ENCODE data around the gene CCDC107.

CCDC107 gene

GRCh38 chr9:35682520-35683315, 24.6 kb downstream of the CCDC107 start:
- DNase-seq (ENCODE audit: low spot score), result no peak

GRCh38 chr9:35683323-35683722, 25.2 kb downstream of the CCDC107 start:
- DNase-seq (ENCODE audit: low spot score), result no peak

- DNase-seq (ENCODE audit: low spot score), result no peak
Observed at GRCh38 chr9:35684921-35685320, 26.8 kb downstream of the CCDC107 start.

GRCh38 chr9:35685506-35685905, 27.4 kb downstream of the CCDC107 start:
- DNase-seq (ENCODE audit: low spot score), result no peak

- no peak for DNase-seq (ENCODE audit: low spot score)
Observed at GRCh38 chr9:35686222-35687203, 28.4 kb downstream of the CCDC107 start.

GRCh38 chr9:35687306-35687705, 29.2 kb downstream of the CCDC107 start:
- DNase-seq (ENCODE audit: low spot score), result no peak

- no peak for DNase-seq (ENCODE audit: low spot score)
Observed at GRCh38 chr9:35687972-35688557, 30.0 kb downstream of the CCDC107 start.

GRCh38 chr9:35688558-35689541, 30.8 kb downstream of the CCDC107 start:
- DNase-seq (ENCODE audit: low spot score), result peak; percentile 67

- DNase-seq (ENCODE audit: low spot score), result no peak
Observed at GRCh38 chr9:35689542-35690293, 31.6 kb downstream of the CCDC107 start, which contains the start of gene TPM2. TPM2 (minus strand) TSS chr9:35689925; CDS start chr9:35689817, 108 bp downstream.

- DNase-seq (ENCODE audit: low spot score), result no peak
Observed at GRCh38 chr9:35690294-35690613, 32.2 kb downstream of the CCDC107 start.

GRCh38 chr9:35690614-35691333, 32.7 kb downstream of the CCDC107 start:
- DNase-seq (ENCODE audit: low spot score), result no peak

- no peak for DNase-seq (ENCODE audit: low spot score)
Observed at GRCh38 chr9:35691334-35691650, 33.2 kb downstream of the CCDC107 start.

- DNase-seq (ENCODE audit: low spot score), result no peak
Observed at GRCh38 chr9:35691757-35692301, 33.7 kb downstream of the CCDC107 start.

GRCh38 chr9:35695943-35696401, 37.9 kb downstream of the CCDC107 start:
- no peak for DNase-seq (ENCODE audit: low spot score)

GRCh38 chr9:35696520-35697215, 38.6 kb downstream of the CCDC107 start:
- DNase-seq (ENCODE audit: low spot score), result no peak

- no peak for DNase-seq (ENCODE audit: low spot score)
Observed at GRCh38 chr9:35697486-35697885, 39.4 kb downstream of the CCDC107 start.

- no peak for DNase-seq (ENCODE audit: low spot score)
Observed at GRCh38 chr9:35698231-35698630, 40.1 kb downstream of the CCDC107 start.

GRCh38 chr9:35700031-35700430, 41.9 kb downstream of the CCDC107 start:
- DNase-seq (ENCODE audit: low spot score), result no peak

GRCh38 chr9:35700942-35701341, 42.9 kb downstream of the CCDC107 start:
- DNase-seq (ENCODE audit: low spot score), result no peak

All from kidney capillary endothelial cell (primary cell).